HFF-Myc (cell line): ENCODE measurements around the gene AHNAK2.

Experiments used
- DNase-seq: peaks from one replicate; pipeline ENCODE4 v3.0.0-alpha.2; 2011; ENCODE audit warnings: low read depth; ENCODE audit errors: extremely low read depth
- H3K4me3 ChIP-seq: replicated peaks from 2 replicates; pipeline ENCODE4 v1.5.1; 2011; ENCODE audit warnings: low read depth, mild to moderate bottlenecking, control low read depth, low read length
- CTCF ChIP-seq: IDR thresholded peaks from 2 replicates; pipeline ENCODE4 v1.5.1; 2012; ENCODE audit warnings: mild to moderate bottlenecking, low read depth, low read length, control low read depth; ENCODE audit errors: missing control alignments

Gene AHNAK2

GRCh38 chr14:104898870-104899510, 79.2 kb downstream of the AHNAK2 start:
- DNase-seq, result no peak
- H3K4me3 ChIP-seq, result no peak overlapping the region
- no peak for TF ChIP-seq CTCF

GRCh38 chr14:104898195-104898558, 80.0 kb downstream of the AHNAK2 start:
- no peak overlapping the region for H3K4me3 ChIP-seq
- TF ChIP-seq CTCF, result no peak
- no peak for DNase-seq

- TF ChIP-seq CTCF, result no peak
- no peak for DNase-seq
Observed at GRCh38 chr14:104897330-104898194, 80.6 kb downstream of the AHNAK2 start.

GRCh38 chr14:104895786-104896661, 82.2 kb downstream of the AHNAK2 start:
- no peak overlapping the region for H3K4me3 ChIP-seq
- DNase-seq, result no peak
- no peak for TF ChIP-seq CTCF

More at GRCh38 chr14:104897330-104898194, 80.6 kb downstream of the AHNAK2 start:
- H3K4me3 ChIP-seq, result no peak overlapping the region

GRCh38 chr14:104895207-104895785, 82.9 kb downstream of the AHNAK2 start:
- H3K4me3 ChIP-seq, result no peak overlapping the region
- no peak for TF ChIP-seq CTCF
- DNase-seq, result no peak

- H3K4me3 ChIP-seq, result no peak overlapping the region
- TF ChIP-seq CTCF, result no peak
- DNase-seq, result no peak
Observed at GRCh38 chr14:104894331-104895206, 83.6 kb downstream of the AHNAK2 start.
